Measurements from ENCODE around the gene DGKI. TPM values are rescaled to one million over a fixed set of nuclear protein-coding genes. Genes with fewer than 3 reads are reported as not detected.

DGKI gene
- total and polyA plus RNA-seq, 2 of the 13 experiments (the other 11 are each of a cell fraction or from before 2014, with no cell fraction given): 0.09 to 0.17 TPM

- no peak for TF ChIP-seq ISL2 (CRISPR knock-in tag; IDR thresholded peaks at IDR 0.05)
- peak; percentile 56 for TF ChIP-seq MAFF (IDR thresholded peaks at IDR 0.05; ENCODE audit: low read depth, low read length)
These were observed 68.3 kb downstream of the DGKI start (continued) for GRCh38 chr7:137778511-137778910.

- Histone ChIP-seq H3K4me2 (ENCODE audit: low read depth, low read length) (no peak overlapping the region), H3K9ac (ENCODE audit: insufficient read depth, low read depth, low read length) (no peak overlapping the region), H3K36me3 (replicated peaks in 1 of 2; ENCODE audit: control insufficient read depth in 1 of 2, insufficient read depth in 2 of 2, low read length in 2 of 2) (no peaks in the 10 kb centered on the region), H2AFZ (ENCODE audit: low read length) (no peak overlapping the region), H3K4me1 (ENCODE audit: insufficient read depth, low read length) (no peaks in the 10 kb centered on the region), H3K4me3 (replicated peaks in 1 of 3; ENCODE audit: insufficient read depth in 1 of 3, low read depth in 2 of 3, low read length in 3 of 3) (no peak overlapping the region), H3K27ac (ENCODE audit: extremely low read length, insufficient read depth, low read length) (no peak overlapping the region), H3K27me3 (ENCODE audit: control insufficient read depth in 1 of 2, insufficient read depth in 2 of 2, low read length in 2 of 2) (peaks cover 0 to 8% of the 10 kb centered on the region in 2 experiments; a peak in 2 of 5 replicates), H4K20me1 (ENCODE audit: insufficient read depth, low read length) (no peaks in the 10 kb centered on the region), H3K9me3 (ENCODE audit: low read length) (no peaks in the 10 kb centered on the region), H3K79me2 (ENCODE audit: insufficient read depth, low read length) (no peaks in the 10 kb centered on the region)
- WGBS (ENCODE audit: low lambda C conversion rate): 21% methylated on average over 4 of the region's 4 CpGs
- DNase-seq (ENCODE audit: low spot score): no peak
- no peak for FAIRE-seq
- in situ Hi-C loops (cut with HindIII; ENCODE audit: extremely low pct_ligation_motif_present, low pct_unique_long_range_greater_than_20kb) (no loop called here), intact Hi-C loops (cut with micrococcal nuclease; ENCODE audit: unreplicated experiment) (no loop called here)
- ChIA-PET CTCF (ENCODE audit: low intra/inter-chr PET ratio, low total read pairs) (no interaction called here), POLR2A (no interaction called here)
- no peak for ATAC-seq
- BruUV-seq (replicated peaks): no TSS peak
- TF ChIP-seq SMAD3 (CRISPR knock-in tag; IDR thresholded peaks at IDR 0.05) (no peak), ATF7 (IDR thresholded peaks at IDR 0.05) (0 out of 2 replicates have a peak, but pooled peaks have one; percentile 23), ATF7 (CRISPR knock-in tag; IDR thresholded peaks at IDR 0.05) (no peak), HNRNPLL (IDR thresholded peaks at IDR 0.05; ENCODE audit: low read depth, low read length, poor library complexity, severe bottlenecking) (no peak), CREB1 (IDR thresholded peaks at IDR 0.05) (peak; percentile 98), CREB1 (CRISPR knock-in tag; IDR thresholded peaks at IDR 0.05) (no peak), ZNF691 (CRISPR knock-in tag; IDR thresholded peaks at IDR 0.05; ENCODE audit: borderline replicate concordance, low read depth) (no peak)
These were observed 72.0 kb downstream of the DGKI start for GRCh38 chr7:137774793-137775201.
